Measurements from ENCODE around the gene CST5. TPM values are rescaled to one million over a fixed set of nuclear protein-coding genes. Genes with fewer than 3 reads are reported as not detected.

The CST5 gene
- total RNA-seq, 1 experiment from 2014 or later: not detected

DNA sequence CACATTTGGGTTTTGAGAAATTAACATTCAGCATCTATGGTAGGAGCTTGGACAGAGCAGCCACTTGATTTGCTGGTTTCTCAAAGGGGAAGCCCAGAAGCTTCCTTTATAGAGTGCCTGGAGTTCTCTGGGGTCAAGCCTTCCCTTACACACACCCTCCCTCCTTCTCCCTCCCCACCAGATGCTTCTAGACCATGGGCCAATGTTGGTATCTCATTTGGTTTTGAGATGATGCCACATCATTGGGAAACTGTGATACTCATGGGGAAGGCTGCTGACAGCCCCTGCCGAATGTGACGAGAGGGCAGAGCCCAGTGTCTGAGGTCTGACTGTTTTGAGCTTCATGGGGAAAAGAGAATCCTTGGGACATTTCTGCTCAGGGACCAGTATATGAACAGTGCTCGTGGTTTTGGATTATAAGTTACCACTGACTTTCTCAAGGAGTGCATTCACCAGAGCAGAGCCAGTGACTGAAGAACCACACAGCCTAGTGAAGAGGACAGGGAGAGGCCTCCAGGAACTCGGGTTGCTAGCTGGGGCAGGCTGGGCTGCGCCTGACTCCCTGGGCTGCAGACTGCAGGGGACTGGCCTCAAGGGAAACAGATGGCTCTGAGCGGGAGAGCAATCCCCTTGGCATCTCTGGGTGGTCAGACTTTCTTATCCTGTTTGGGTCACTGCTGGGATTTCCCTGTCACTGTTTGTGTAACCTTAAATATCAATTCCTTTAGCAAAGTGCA is 46.4 kb upstream of the CST5 start:
- no peaks in the 10 kb centered on the region for H3K36me3 ChIP-seq (ENCODE audit: control insufficient read depth in 1 of 2, insufficient read depth in 2 of 2, low read length in 2 of 2)
- no peak for TF ChIP-seq CTCF (IDR thresholded peaks at IDR 0.05 in 2 of 3, conservative IDR thresholded peaks at IDR 0.05 in 1 of 3; ENCODE audit: borderline replicate concordance in 1 of 3, insufficient read depth in 1 of 3, low read depth in 2 of 3, low read length in 2 of 3)
- no peak for TF ChIP-seq CBX3 (IDR thresholded peaks at IDR 0.05; ENCODE audit: low read depth)
- no peak for TF ChIP-seq ZFX (IDR thresholded peaks at IDR 0.05)
- TF ChIP-seq ELF1 (IDR thresholded peaks at IDR 0.05; ENCODE audit: borderline replicate concordance, low read depth): no peak
- no peak for TF ChIP-seq EZH2 (IDR thresholded peaks at IDR 0.05)
- TF ChIP-seq EZH2phosphoT487 (IDR thresholded peaks at IDR 0.05; ENCODE audit: borderline replicate concordance): no peak
- TF ChIP-seq POLR2A (IDR thresholded peaks at IDR 0.05; ENCODE audit: borderline replicate concordance, extremely low read depth, insufficient read depth, insufficient read length): no peak
- no peak for TF ChIP-seq ATF3 (IDR thresholded peaks at IDR 0.05)
- no peaks in the 10 kb centered on the region for H3K4me1 ChIP-seq (ENCODE audit: control insufficient read depth in 1 of 2, insufficient read depth in 2 of 2, low read length in 2 of 2)
- no peak overlapping the region for H3K9ac ChIP-seq (ENCODE audit: low read length)
- RAD21 ChIA-PET (ENCODE audit: low non-redundant PET in 1 of 2, low total read pairs in 2 of 2, uncharacterized antibody in 2 of 2, unreplicated experiment in 2 of 2): no interaction called here
- intact Hi-C loops (cut with micrococcal nuclease): no loop called here
- POLR2A ChIA-PET: no interaction called here
- DNase-seq (ENCODE audit: low read depth, low spot score) (no peak), ATAC-seq (no peak)
- H4K20me1 ChIP-seq (ENCODE audit: insufficient read depth): no peaks in the 10 kb centered on the region
- no peaks in the 10 kb centered on the region for H3K79me2 ChIP-seq (ENCODE audit: insufficient read depth, low read length)
- CTCF ChIA-PET: no interaction called here
- no peak overlapping the region for H3K27ac ChIP-seq (ENCODE audit: low read depth, low read length)
- H3K27me3 ChIP-seq (ENCODE audit: insufficient read depth, low read length): 0 out of 2 replicates have a peak, but pooled peaks cover 9% of the 10 kb centered on the region
- no peak overlapping the region for H3K4me2 ChIP-seq (ENCODE audit: low read length)
- H3K9me2 ChIP-seq (ENCODE audit: insufficient read depth): no peaks in the 10 kb centered on the region
- no peaks in the 10 kb centered on the region for H3K9me3 ChIP-seq (ENCODE audit: control insufficient read depth in 1 of 2, insufficient read depth in 1 of 2, low read depth in 1 of 2, low read length in 2 of 2)
- no peak overlapping the region for H3K4me3 ChIP-seq (replicated peaks in 1 of 2; ENCODE audit: low read depth in 1 of 2, low read length in 2 of 2)
- no TSS peak for BruUV-seq (replicated peaks)
- H2AFZ ChIP-seq (ENCODE audit: low read depth, low read length, poor library complexity, severe bottlenecking): no peak overlapping the region

All from HCT116 (cell line).